Activated CD4-positive, CD25-positive, alpha-beta regulatory T cell treated with anti-CD3 and anti-CD28 coated beads, Interleukin-2, amount 50 U/mL, for 24 hours (primary cell): ENCODE data around the gene CTTNBP2.

Source experiments
- ATAC-seq, 2 donors: fragments of 150-1000 bp; cut with Tn5 transposase; one replicate each; pipeline ENCODE4 v1.10.0; 2021; ENCODE audit warnings: mild to moderate bottlenecking in 1 of 2, moderate library complexity in 1 of 2

Gene CTTNBP2

GRCh38 chr7:117780832-117781231 is 92.4 kb downstream of the CTTNBP2 start:
- ATAC-seq, result no peak

- no peak for ATAC-seq
These were observed 95.7 kb downstream of the CTTNBP2 start for GRCh38 chr7:117777335-117778142.

GRCh38 chr7:117776224-117776623 is 97.0 kb downstream of the CTTNBP2 start:
- ATAC-seq, result no peak

- ATAC-seq, result no peak
These were observed 97.4 kb downstream of the CTTNBP2 start for GRCh38 chr7:117775801-117776200.

GRCh38 chr7:117774943-117775342 is 98.3 kb downstream of the CTTNBP2 start:
- no peak for ATAC-seq

GRCh38 chr7:117772421-117772820 is 100.8 kb downstream of the CTTNBP2 start:
- ATAC-seq, result no peak

GRCh38 chr7:117771756-117772155 is 101.5 kb downstream of the CTTNBP2 start:
- ATAC-seq, result no peak

GRCh38 chr7:117769085-117769484 is 104.2 kb downstream of the CTTNBP2 start:
- no peak for ATAC-seq

- no peak for ATAC-seq
These were observed 105.3 kb downstream of the CTTNBP2 start for GRCh38 chr7:117767951-117768350.

GRCh38 chr7:117766913-117767312 is 106.3 kb downstream of the CTTNBP2 start:
- ATAC-seq, result no peak

- ATAC-seq, result no peak
These were observed 109.2 kb downstream of the CTTNBP2 start for GRCh38 chr7:117764031-117764430.

- no peak for ATAC-seq
These were observed 111.2 kb downstream of the CTTNBP2 start for GRCh38 chr7:117762055-117762454.

GRCh38 chr7:117759950-117760640 is 113.1 kb downstream of the CTTNBP2 start:
- no peak for ATAC-seq

- no peak for ATAC-seq
These were observed 115.8 kb downstream of the CTTNBP2 start for GRCh38 chr7:117757440-117757839.

- ATAC-seq, result no peak
These were observed 116.6 kb downstream of the CTTNBP2 start for GRCh38 chr7:117756586-117757085.

GRCh38 chr7:117755136-117755535 is 118.1 kb downstream of the CTTNBP2 start:
- ATAC-seq, result no peak

GRCh38 chr7:117751775-117752174 is 121.5 kb downstream of the CTTNBP2 start:
- ATAC-seq, result no peak

- no peak for ATAC-seq
These were observed 122.4 kb downstream of the CTTNBP2 start for GRCh38 chr7:117750612-117751563.

- ATAC-seq, result no peak
These were observed 131.3 kb downstream of the CTTNBP2 start for GRCh38 chr7:117741962-117742361.

- no peak for ATAC-seq
These were observed 134.2 kb downstream of the CTTNBP2 start for GRCh38 chr7:117739085-117739484.

GRCh38 chr7:117737926-117738325 is 135.3 kb downstream of the CTTNBP2 start:
- no peak for ATAC-seq

GRCh38 chr7:117731455-117731854 is 141.8 kb downstream of the CTTNBP2 start:
- no peak for ATAC-seq

GRCh38 chr7:117730390-117730789 is 142.9 kb downstream of the CTTNBP2 start:
- no peak for ATAC-seq
